PC-9 (cell line): Measurements from ENCODE around the gene LDAF1. TPM values are rescaled to one million over a fixed set of nuclear protein-coding genes. Genes with fewer than 3 reads are reported as not detected.
"Not testable (repeated sequence)": the region's sequence is repeated elsewhere in the genome, so short reads cannot be mapped to it uniquely, and the experiment has no call there.

ENCODE experiments used
- BruUV-seq: library from RNA; stranded (reverse); fragments of 400-500 nt; replicated peaks from 2 replicates; lab custom pipeline; 2021; lab: Mats Ljungman, UMichigan
- CTCF ChIA-PET: fragments of 300-600 bp; sonication (Branson Sonifier 250); formaldehyde crosslinking; loops from one replicate; lab custom pipeline; 2022; ENCODE audit warnings: antibody characterized with exemption; lab: Charles Lee
- POLR2A ChIA-PET: fragments of 300-600 bp; sonication (Branson Sonifier 250); formaldehyde crosslinking; loops from one replicate; lab custom pipeline; 2022; ENCODE audit warnings: antibody characterized with exemption; ENCODE audit not compliant: unreplicated experiment; lab: Charles Lee
- DNase-seq, 2 experiments: peaks; one replicate each; pipeline versions ENCODE4 v3.0.0 to v3.0.0-alpha.2; 2015 to 2022; ENCODE audit warnings: mixed read lengths in 1 of 2
- H2AFZ ChIP-seq: fragments of 200-600 bp; sonication (generic); 2 replicates; pipeline ENCODE4 v1.8.1; 2017; ENCODE audit warnings: antibody characterized with exemption
- H3F3A ChIP-seq: fragments of 200-600 bp; sonication (generic); 2 replicates; pipeline ENCODE4 v1.8.1; 2017; ENCODE audit warnings: antibody characterized with exemption, mild to moderate bottlenecking, low read depth; ENCODE audit not compliant: insufficient read depth
- H3K27ac ChIP-seq: fragments of 200-600 bp; sonication (generic); 2 replicates; pipeline ENCODE4 v1.6.1; 2016; ENCODE audit warnings: mixed run types
- H3K27me3 ChIP-seq: fragments of 200-600 bp; sonication (generic); 2 replicates; pipeline ENCODE4 v1.6.1; 2016; ENCODE audit warnings: low read depth, mixed run types; ENCODE audit not compliant: insufficient read depth
- H3K36me3 ChIP-seq: fragments of 200-600 bp; sonication (generic); 2 replicates; pipeline ENCODE4 v1.6.1; 2016; ENCODE audit warnings: low read depth, mixed run types
- H3K4me1 ChIP-seq: fragments of 200-600 bp; sonication (generic); replicated peaks from 2 replicates; pipeline ENCODE4 v1.6.1; 2016; ENCODE audit warnings: mixed run types; ENCODE audit not compliant: insufficient read depth
- H3K4me2 ChIP-seq: fragments of 200-600 bp; sonication (generic); 2 replicates; pipeline ENCODE4 v1.6.1; 2017; ENCODE audit warnings: mixed run types
- H3K4me3 ChIP-seq: fragments of 200-600 bp; sonication (generic); 2 replicates; pipeline ENCODE4 v1.6.1; 2016; ENCODE audit warnings: mixed run types
- H3K79me2 ChIP-seq: fragments of 200-600 bp; sonication (generic); 2 replicates; pipeline ENCODE4 v1.6.1; 2017; ENCODE audit warnings: low read depth, mixed run types
- H3K9me2 ChIP-seq: fragments of 200-600 bp; sonication (generic); 2 replicates; pipeline ENCODE4 v1.8.1; 2017; ENCODE audit warnings: mild to moderate bottlenecking; ENCODE audit not compliant: insufficient read depth
- H3K9me3 ChIP-seq: fragments of 200-600 bp; sonication (generic); 2 replicates; pipeline ENCODE4 v1.8.1; 2016; ENCODE audit warnings: low read depth; ENCODE audit not compliant: insufficient read depth
- H4K20me1 ChIP-seq: fragments of 200-600 bp; sonication (generic); 2 replicates; pipeline ENCODE4 v1.8.1; 2017; ENCODE audit not compliant: insufficient read depth
- CTCF ChIP-seq: fragments of 200-600 bp; sonication (generic); conservative IDR thresholded peaks from 2 replicates; pipeline ENCODE4 v1.6.1; 2017; ENCODE audit warnings: mixed run types, antibody characterized with exemption, mild to moderate bottlenecking, moderate library complexity
- EZH2 ChIP-seq: fragments of 200-600 bp; sonication (generic); IDR thresholded peaks from 2 replicates; pipeline ENCODE4 v1.8.0; 2017; ENCODE audit warnings: antibody characterized with exemption, low read depth
- intact Hi-C: fragments of 100-400 bp; cut with micrococcal nuclease; formaldehyde crosslinking; loops from one replicate; pipeline ENCODE4 v1.10.0; 2022; ENCODE audit not compliant: unreplicated experiment
- total RNA-seq: library from RNA; stranded (reverse); gene quantifications from 2 replicates; pipeline ENCODE4 v1.2.3, GENCODE V29; 2021

The LDAF1 gene
- total RNA-seq, 1 experiment from 2014 or later: 47.6 TPM

- H3K27me3 ChIP-seq, BruUV-seq, H3K79me2 ChIP-seq, H3K4me3 ChIP-seq, POLR2A ChIA-PET, H3K9me3 ChIP-seq, H3K4me1 ChIP-seq, H3K4me2 ChIP-seq, H2AFZ ChIP-seq, H4K20me1 ChIP-seq, H3K27ac ChIP-seq, H3K36me3 ChIP-seq, DNase-seq, H3F3A ChIP-seq, intact Hi-C loops, H3K9me2 ChIP-seq: not testable (repeated sequence)
- CTCF ChIA-PET: interaction anchor here (0.7 kb wide), 1 partner anchor 210 kb away, joined by 6 read pairs; no protein-coding TSS in a partner anchor
Observed at GRCh38 chr16:21153124-21153729, 5.2 kb upstream of the LDAF1 start.

- H3K4me3 ChIP-seq, POLR2A ChIA-PET, H3K4me2 ChIP-seq, H2AFZ ChIP-seq, DNase-seq, BruUV-seq, H4K20me1 ChIP-seq, H3K9me3 ChIP-seq, H3K27ac ChIP-seq, H3K27me3 ChIP-seq, H3F3A ChIP-seq, H3K9me2 ChIP-seq, H3K36me3 ChIP-seq: not testable (repeated sequence)
- Histone ChIP-seq H3K79me2 (peaks cover 14% of the 10 kb centered on the region), H3K4me1 (peaks cover 16% of the 10 kb centered on the region)
- intact Hi-C loops: loop anchor here (1.0 to 5.0 kb wide), 2 partner anchors 249 to 1165 kb away; no protein-coding TSS in a partner anchor
- CTCF ChIA-PET: interaction anchor here (0.6 to 1.9 kb wide), 2 partner anchors 123 to 392 kb away, joined by 4 to 5 read pairs; no protein-coding TSS in a partner anchor
Observed at GRCh38 chr16:21156011-21156410, 2.5 kb upstream of the LDAF1 start.

GRCh38 chr16:21156767-21157467, 1.6 kb upstream of the LDAF1 start:
- Histone ChIP-seq H3K27ac (no peak overlapping the region), H3K27me3 (no peaks in the 10 kb centered on the region), H3F3A (0 out of 2 replicates have a peak, but pooled peaks cover 5% of the 10 kb centered on the region), H3K36me3 (peaks cover 12% of the 10 kb centered on the region), H3K79me2 (peaks cover 20% of the 10 kb centered on the region), H3K4me3 (no peak overlapping the region), H3K4me2 (no peak overlapping the region), H4K20me1 (peaks cover 3% of the 10 kb centered on the region), H3K9me2 (no peaks in the 10 kb centered on the region), H3K4me1 (peaks cover 16% of the 10 kb centered on the region), H2AFZ (no peak overlapping the region), H3K9me3 (no peaks in the 10 kb centered on the region)
- peak; percentile 42 to 47 for DNase-seq
- ChIA-PET CTCF (interaction anchor here (0.6 to 1.9 kb wide), 5 partner anchors 50 to 306 kb away, joined by 5 to 20 read pairs (median 5); no protein-coding TSS in a partner anchor), POLR2A (interaction anchor here (0.7 kb wide), 1 partner anchor 1067 kb away, joined by 12 read pairs; no protein-coding TSS in a partner anchor)
- intact Hi-C loops: loop anchor here (1.0 to 5.0 kb wide), 2 partner anchors 250 to 1164 kb away; no protein-coding TSS in a partner anchor
- no peak for TF ChIP-seq EZH2
- peak; percentile 73 for TF ChIP-seq CTCF
- BruUV-seq: no TSS peak

GRCh38 chr16:21157632-21158031, 842 bp upstream of the LDAF1 start:
- peaks cover 18% of the 10 kb centered on the region for H3K36me3 ChIP-seq
- peak overlapping the region; percentile 95 for H3K4me2 ChIP-seq
- H3K27me3 ChIP-seq: no peaks in the 10 kb centered on the region
- no peak overlapping the region for H3K27ac ChIP-seq
- no peaks in the 10 kb centered on the region for H3K9me2 ChIP-seq
- H2AFZ ChIP-seq: no peak overlapping the region
- peaks cover 16% of the 10 kb centered on the region for H3K4me1 ChIP-seq
- H3K4me3 ChIP-seq: no peak overlapping the region
- peaks cover 20% of the 10 kb centered on the region for H3K79me2 ChIP-seq
- no peak for DNase-seq
- intact Hi-C loops: loop anchor here (1.0 to 5.0 kb wide), 7 partner anchors 31 to 1033 kb away; partner anchors contain the start of genes ERI2 and REXO5
- 0 out of 2 replicates have a peak, but pooled peaks cover 5% of the 10 kb centered on the region for H3F3A ChIP-seq
- ChIA-PET POLR2A (no interaction called here), CTCF (interaction anchor here (0.7 to 2.1 kb wide), 6 partner anchors 33 to 1403 kb away, joined by 5 to 20 read pairs (median 8); no protein-coding TSS in a partner anchor)
- BruUV-seq: no TSS peak
- H4K20me1 ChIP-seq: peaks cover 3% of the 10 kb centered on the region
- H3K9me3 ChIP-seq: no peaks in the 10 kb centered on the region
- TF ChIP-seq CTCF: no peak
- TF ChIP-seq EZH2: no peak
